ENCODE results near the gene TRIM47. TPM values are rescaled to one million over a fixed set of nuclear protein-coding genes. Genes with fewer than 3 reads are reported as not detected.

Gene TRIM47
- total RNA-seq, 2 donors from 2014 or later = 16.5 to 24.1 TPM

- Mint-ChIP-seq H3K27ac (no peak overlapping the region), H3K4me3 (no peak overlapping the region), H3K4me1 (ENCODE audit: low read depth) (peaks cover 39% of the 10 kb centered on the region), H3K36me3 (ENCODE audit: insufficient read depth in 2 of 2) (peaks cover 0 to 10% of the 10 kb centered on the region in 2 donors), H3K9me3 (no peaks in the 10 kb centered on the region), H3K27me3 (ENCODE audit: low read depth) (no peaks in the 10 kb centered on the region)
- ATAC-seq (replicated peaks in 1 of 2) = no peak
- peak; percentile 41 to 48 for DNase-seq
Observed at GRCh38 chr17:75830164-75831031, 48.0 kb downstream of the TRIM47 start.

GRCh38 chr17:75829747-75830146, 48.6 kb downstream of the TRIM47 start:
- H3K27me3 Mint-ChIP-seq (ENCODE audit: low read depth) = no peaks in the 10 kb centered on the region
- no peak overlapping the region for H3K27ac Mint-ChIP-seq
- ATAC-seq (replicated peaks in 1 of 2) (no peak), DNase-seq (no peak)
- peaks cover 35% of the 10 kb centered on the region for H3K4me1 Mint-ChIP-seq (ENCODE audit: low read depth)
- H3K36me3 Mint-ChIP-seq (ENCODE audit: insufficient read depth in 2 of 2) = peaks cover 0 to 9% of the 10 kb centered on the region in 2 donors
- no peaks in the 10 kb centered on the region for H3K9me3 Mint-ChIP-seq
- H3K4me3 Mint-ChIP-seq = no peak overlapping the region

GRCh38 chr17:75828741-75829140, 49.6 kb downstream of the TRIM47 start:
- no peaks in the 10 kb centered on the region for H3K27me3 Mint-ChIP-seq (ENCODE audit: low read depth)
- H3K9me3 Mint-ChIP-seq = no peaks in the 10 kb centered on the region
- no peak overlapping the region for H3K27ac Mint-ChIP-seq
- no peak for DNase-seq
- no peak for ATAC-seq (replicated peaks in 1 of 2)
- peaks cover 28% of the 10 kb centered on the region for H3K4me1 Mint-ChIP-seq (ENCODE audit: low read depth)
- peaks cover 0 to 5% of the 10 kb centered on the region in 2 donors for H3K36me3 Mint-ChIP-seq (ENCODE audit: insufficient read depth in 2 of 2)
- H3K4me3 Mint-ChIP-seq = no peak overlapping the region

GRCh38 chr17:75828076-75828400, 50.3 kb downstream of the TRIM47 start:
- Mint-ChIP-seq H3K27me3 (ENCODE audit: low read depth) (no peaks in the 10 kb centered on the region), H3K4me3 (peak overlapping the region; percentile 62 to 71), H3K4me1 (ENCODE audit: low read depth) (peaks cover 21% of the 10 kb centered on the region), H3K27ac (no peak overlapping the region), H3K9me3 (no peaks in the 10 kb centered on the region), H3K36me3 (ENCODE audit: insufficient read depth in 2 of 2) (peaks cover 0 to 5% of the 10 kb centered on the region in 2 donors)
- DNase-seq = no peak
- peak; percentile 31 to 36 for ATAC-seq (replicated peaks in 1 of 2)

GRCh38 chr17:75827308-75828075, 50.9 kb downstream of the TRIM47 start:
- DNase-seq (peak; percentile 77 to 78), ATAC-seq (replicated peaks in 1 of 2) (peak; percentile 77 to 81)
- peaks cover 0 to 5% of the 10 kb centered on the region in 2 donors for H3K36me3 Mint-ChIP-seq (ENCODE audit: insufficient read depth in 2 of 2)
- H3K4me3 Mint-ChIP-seq = peak overlapping the region; percentile 62 to 71
- H3K4me1 Mint-ChIP-seq (ENCODE audit: low read depth) = peaks cover 16% of the 10 kb centered on the region
- H3K27ac Mint-ChIP-seq = no peak overlapping the region
- no peaks in the 10 kb centered on the region for H3K9me3 Mint-ChIP-seq
- no peaks in the 10 kb centered on the region for H3K27me3 Mint-ChIP-seq (ENCODE audit: low read depth)

GRCh38 chr17:75826561-75827307, 51.6 kb downstream of the TRIM47 start:
- Mint-ChIP-seq H3K27me3 (ENCODE audit: low read depth) (no peaks in the 10 kb centered on the region), H3K4me3 (no peak overlapping the region), H3K27ac (no peak overlapping the region), H3K4me1 (ENCODE audit: low read depth) (peaks cover 16% of the 10 kb centered on the region), H3K36me3 (ENCODE audit: insufficient read depth in 2 of 2) (peaks cover 0 to 3% of the 10 kb centered on the region in 2 donors), H3K9me3 (no peaks in the 10 kb centered on the region)
- DNase-seq = no peak
- no peak for ATAC-seq (replicated peaks in 1 of 2)

- ATAC-seq (replicated peaks in 1 of 2) (no peak), DNase-seq (no peak)
- Mint-ChIP-seq H3K27me3 (ENCODE audit: low read depth) (no peaks in the 10 kb centered on the region), H3K9me3 (no peaks in the 10 kb centered on the region), H3K4me1 (ENCODE audit: low read depth) (peaks cover 23% of the 10 kb centered on the region), H3K4me3 (no peak overlapping the region), H3K36me3 (ENCODE audit: insufficient read depth in 2 of 2) (peaks cover 0 to 3% of the 10 kb centered on the region in 2 donors), H3K27ac (no peak overlapping the region)
Observed at GRCh38 chr17:75825748-75826370, 52.5 kb downstream of the TRIM47 start.

- DNase-seq (no peak), ATAC-seq (replicated peaks in 1 of 2) (no peak)
- Mint-ChIP-seq H3K27ac (no peak overlapping the region), H3K9me3 (no peaks in the 10 kb centered on the region), H3K27me3 (ENCODE audit: low read depth) (no peaks in the 10 kb centered on the region), H3K4me3 (no peak overlapping the region), H3K36me3 (ENCODE audit: insufficient read depth in 2 of 2) (peaks cover 0 to 3% of the 10 kb centered on the region in 2 donors), H3K4me1 (ENCODE audit: low read depth) (peaks cover 23% of the 10 kb centered on the region)
Observed at GRCh38 chr17:75825149-75825552, 53.2 kb downstream of the TRIM47 start.

GRCh38 chr17:75824666-75825065, 53.7 kb downstream of the TRIM47 start:
- H3K9me3 Mint-ChIP-seq = no peaks in the 10 kb centered on the region
- H3K27me3 Mint-ChIP-seq (ENCODE audit: low read depth) = no peaks in the 10 kb centered on the region
- H3K27ac Mint-ChIP-seq = no peak overlapping the region
- peaks cover 23% of the 10 kb centered on the region for H3K4me1 Mint-ChIP-seq (ENCODE audit: low read depth)
- no peak overlapping the region for H3K4me3 Mint-ChIP-seq
- ATAC-seq (replicated peaks in 1 of 2) (no peak), DNase-seq (no peak)
- H3K36me3 Mint-ChIP-seq (ENCODE audit: insufficient read depth in 2 of 2) = peaks cover 0 to 2% of the 10 kb centered on the region in 2 donors

Other genes with a start within 250 kb of the TRIM47 start
- gene SMIM5, start 245.1 kb downstream of the TRIM47 start, total RNA-seq = 1 to 10 TPM; 1.4 to 2.4 TPM
- 10 to 100 TPM; 50.7 to 58.5 TPM for gene RECQL5, start 211.4 kb downstream of the TRIM47 start, total RNA-seq
- 100 to 1,000 TPM in 1 of 2 donors, 10 to 100 TPM in 1; 97.0 to 112 TPM for gene SAP30BP, start 211.2 kb downstream of the TRIM47 start, total RNA-seq
- 1 to 10 TPM; 2.7 to 3.5 TPM for gene ITGB4, start 157.1 kb downstream of the TRIM47 start, total RNA-seq
- gene GALK1, start 113.4 kb downstream of the TRIM47 start, total RNA-seq = 10 to 100 TPM; 41.9 to 51.2 TPM
- 10 to 100 TPM; 20.7 to 22.6 TPM for gene UNK, start 93.8 kb downstream of the TRIM47 start, total RNA-seq
- 10 to 100 TPM; 89.0 to 97.6 TPM for gene UNC13D, start 34.2 kb downstream of the TRIM47 start, total RNA-seq
- gene WBP2, start 23.2 kb downstream of the TRIM47 start, total RNA-seq = 100 to 1,000 TPM in 1 of 2 donors, 10 to 100 TPM in 1; 90.2 to 109 TPM
- gene TRIM65, start 18.4 kb upstream of the TRIM47 start, total RNA-seq = 10 to 100 TPM; 24.0 to 30.7 TPM
- 100 to 1,000 TPM; 101 to 117 TPM for gene MRPL38, start 26.3 kb upstream of the TRIM47 start, total RNA-seq
- gene FBF1, start 62.5 kb upstream of the TRIM47 start, total RNA-seq = 10 to 100 TPM; 19.9 to 26.7 TPM
- 10 to 100 TPM; 28.2 to 28.6 TPM for gene ACOX1, start 100.6 kb upstream of the TRIM47 start, total RNA-seq
- gene TEN1, start 100.7 kb upstream of the TRIM47 start, total RNA-seq = 10 to 100 TPM; 18.2 to 21.8 TPM
- 1 to 10 TPM; 8.7 to 9.1 TPM for gene CDK3, start 122.3 kb upstream of the TRIM47 start, total RNA-seq
- under 1 TPM; 0.09 to 0.19 TPM for gene EVPL, start 148.7 kb upstream of the TRIM47 start, total RNA-seq
- 100 to 1,000 TPM; 138 to 144 TPM for gene SRP68, start 193.9 kb upstream of the TRIM47 start, total RNA-seq
- gene GALR2, start 196.2 kb upstream of the TRIM47 start, total RNA-seq = 10 to 100 TPM in 1 of 2 donors, 1 to 10 TPM in 1; 9.5 to 10.6 TPM
- 10 to 100 TPM in 1 of 2 donors, 1 to 10 TPM in 1; 9.1 to 10.3 TPM for gene ZACN, start 200.6 kb upstream of the TRIM47 start, total RNA-seq
- gene EXOC7, start 225.2 kb upstream of the TRIM47 start, total RNA-seq = 10 to 100 TPM; 66.7 to 77.8 TPM

Measured in activated T-cell treated with anti-CD3 and anti-CD28 coated beads, Interleukin-2, amount 50 U/mL, for 72 hours (primary cell).